Progenitor cell of endocrine pancreas (in vitro differentiated cells): ENCODE measurements around the gene DEXI. TPM values are rescaled to one million over a fixed set of nuclear protein-coding genes. Genes with fewer than 3 reads are reported as not detected.

Experiments
- DNase-seq: peaks from one replicate; pipeline ENCODE4 v3.0.0; 2021; ENCODE audit warnings: low spot score; ENCODE audit not compliant: unreplicated experiment
- H3K27ac Mint-ChIP-seq: 2 replicates; pipeline ENCODE4 v1.8.0; 2021; ENCODE audit warnings: mild to moderate bottlenecking, moderate library complexity, mixed read lengths
- H3K27me3 Mint-ChIP-seq: 2 replicates; pipeline ENCODE4 v1.8.0; 2021; ENCODE audit warnings: mixed read lengths
- H3K36me3 Mint-ChIP-seq: 2 replicates; pipeline ENCODE4 v1.8.0; 2022; ENCODE audit warnings: mixed read lengths; ENCODE audit not compliant: insufficient read depth
- H3K4me1 Mint-ChIP-seq: 2 replicates; pipeline ENCODE4 v1.8.0; 2021; ENCODE audit warnings: low read depth, mixed read lengths
- H3K4me3 Mint-ChIP-seq: 2 replicates; pipeline ENCODE4 v1.8.0; 2021; ENCODE audit warnings: low read depth, mild to moderate bottlenecking, moderate library complexity, mixed read lengths
- H3K9me3 Mint-ChIP-seq: 2 replicates; pipeline ENCODE4 v1.8.0; 2021; ENCODE audit warnings: low read depth, mixed read lengths
- total RNA-seq: library from RNA; stranded (reverse); gene quantifications from 2 replicates; pipeline ENCODE4 v1.2.1, GENCODE V29; 2021
- TF ChIP-seq, protein P1 (sequence below): fragments of 200-600 bp; sonication (generic); IDR thresholded peaks from one replicate; pipeline ENCODE4 v1.5.0; 2021; ENCODE audit warnings: antibody characterized with exemption, mild to moderate bottlenecking; ENCODE audit not compliant: unreplicated experiment

Gene DEXI
- total RNA-seq, 1 donor from 2014 or later, result 31.2 TPM

DNA sequence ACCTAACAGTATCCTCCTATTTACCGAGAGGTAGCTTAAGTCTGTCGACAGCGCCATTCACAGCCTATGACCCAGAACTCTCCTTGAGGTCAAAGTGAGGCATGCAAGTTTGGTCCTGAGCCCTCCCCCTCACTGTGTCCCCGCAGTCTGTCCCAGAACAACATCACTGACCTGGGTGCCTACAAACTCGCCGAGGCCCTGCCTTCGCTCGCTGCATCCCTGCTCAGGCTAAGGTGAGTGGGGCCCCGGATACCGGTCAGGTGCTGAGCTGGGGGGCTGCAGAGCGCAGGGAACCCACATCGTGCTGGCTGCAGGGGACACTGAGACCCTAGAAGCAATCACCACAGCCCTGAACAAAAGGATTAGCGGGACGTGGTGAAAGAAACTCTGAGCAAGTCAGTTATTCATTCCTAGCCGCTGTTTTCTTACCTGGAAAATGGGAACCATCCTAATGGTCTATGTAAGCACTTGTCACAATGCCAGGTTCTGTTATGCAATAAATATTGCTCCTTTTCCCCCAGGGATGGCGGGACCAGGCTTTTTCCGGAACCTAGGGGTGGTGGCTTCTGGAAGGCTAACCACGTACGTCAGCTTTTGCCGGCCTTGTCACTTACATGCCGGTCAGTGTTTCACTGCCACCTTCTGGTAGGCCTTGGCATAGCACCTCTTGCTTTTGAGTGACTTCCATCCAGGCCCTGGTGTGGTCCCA lies 23.8 kb downstream of the DEXI start:
- H3K9me3 Mint-ChIP-seq, result no peaks in the 10 kb centered on the region
- peaks cover 8% of the 10 kb centered on the region for H3K4me1 Mint-ChIP-seq
- peak; percentile 90 for DNase-seq
- TF ChIP-seq, protein P1, sequence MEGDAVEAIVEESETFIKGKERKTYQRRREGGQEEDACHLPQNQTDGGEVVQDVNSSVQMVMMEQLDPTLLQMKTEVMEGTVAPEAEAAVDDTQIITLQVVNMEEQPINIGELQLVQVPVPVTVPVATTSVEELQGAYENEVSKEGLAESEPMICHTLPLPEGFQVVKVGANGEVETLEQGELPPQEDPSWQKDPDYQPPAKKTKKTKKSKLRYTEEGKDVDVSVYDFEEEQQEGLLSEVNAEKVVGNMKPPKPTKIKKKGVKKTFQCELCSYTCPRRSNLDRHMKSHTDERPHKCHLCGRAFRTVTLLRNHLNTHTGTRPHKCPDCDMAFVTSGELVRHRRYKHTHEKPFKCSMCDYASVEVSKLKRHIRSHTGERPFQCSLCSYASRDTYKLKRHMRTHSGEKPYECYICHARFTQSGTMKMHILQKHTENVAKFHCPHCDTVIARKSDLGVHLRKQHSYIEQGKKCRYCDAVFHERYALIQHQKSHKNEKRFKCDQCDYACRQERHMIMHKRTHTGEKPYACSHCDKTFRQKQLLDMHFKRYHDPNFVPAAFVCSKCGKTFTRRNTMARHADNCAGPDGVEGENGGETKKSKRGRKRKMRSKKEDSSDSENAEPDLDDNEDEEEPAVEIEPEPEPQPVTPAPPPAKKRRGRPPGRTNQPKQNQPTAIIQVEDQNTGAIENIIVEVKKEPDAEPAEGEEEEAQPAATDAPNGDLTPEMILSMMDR, result peak; percentile 88
- no peak overlapping the region for H3K4me3 Mint-ChIP-seq
- H3K27me3 Mint-ChIP-seq, result peaks cover 3% of the 10 kb centered on the region
- no peak overlapping the region for H3K27ac Mint-ChIP-seq
- H3K36me3 Mint-ChIP-seq, result no peaks in the 10 kb centered on the region

DNA sequence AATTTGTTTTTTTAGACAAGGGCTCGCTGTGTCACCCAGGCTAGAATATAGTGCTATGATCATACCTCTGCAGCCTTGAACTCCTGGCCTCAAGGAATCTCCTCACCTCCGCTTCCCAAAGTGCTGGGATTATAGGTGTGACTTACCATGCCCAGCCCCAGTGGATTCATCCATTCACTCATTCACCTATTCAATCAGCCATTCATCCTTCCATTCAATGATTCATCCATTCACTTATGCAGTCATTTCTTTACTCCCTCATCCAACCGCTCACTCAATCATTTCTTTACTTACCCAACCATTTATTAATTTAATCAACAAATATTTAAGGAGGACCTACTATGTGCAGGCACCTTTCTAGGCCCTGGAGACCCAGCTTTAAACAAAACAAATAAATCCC lies 25.7 kb downstream of the DEXI start:
- Mint-ChIP-seq H3K27ac (no peak overlapping the region), H3K4me3 (no peak overlapping the region), H3K4me1 (peaks cover 8% of the 10 kb centered on the region), H3K9me3 (no peaks in the 10 kb centered on the region), H3K27me3 (peaks cover 3% of the 10 kb centered on the region), H3K36me3 (no peaks in the 10 kb centered on the region)
- no peak for DNase-seq
- TF ChIP-seq, protein P1, result no peak

GRCh38 chr16:10911267-10911666 lies 31.0 kb downstream of the DEXI start:
- DNase-seq, result no peak
- H3K27ac Mint-ChIP-seq, result no peak overlapping the region
- H3K4me3 Mint-ChIP-seq, result no peak overlapping the region
- peaks cover 5% of the 10 kb centered on the region for H3K4me1 Mint-ChIP-seq
- TF ChIP-seq, protein P1, result no peak
- peaks cover 9% of the 10 kb centered on the region for H3K27me3 Mint-ChIP-seq
- H3K9me3 Mint-ChIP-seq, result no peaks in the 10 kb centered on the region
- no peaks in the 10 kb centered on the region for H3K36me3 Mint-ChIP-seq

DNA sequence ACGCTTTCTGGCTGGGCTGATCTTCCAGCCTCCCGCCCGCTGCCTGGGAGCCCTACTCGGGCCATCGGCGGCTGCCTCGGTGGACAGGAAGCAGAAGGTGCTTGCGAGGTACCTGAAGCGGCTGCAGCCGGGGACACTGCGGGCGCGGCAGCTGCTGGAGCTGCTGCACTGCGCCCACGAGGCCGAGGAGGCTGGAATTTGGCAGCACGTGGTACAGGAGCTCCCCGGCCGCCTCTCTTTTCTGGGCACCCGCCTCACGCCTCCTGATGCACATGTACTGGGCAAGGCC lies 34.6 kb downstream of the DEXI start:
- Mint-ChIP-seq H3K27me3 (peaks cover 9% of the 10 kb centered on the region), H3K36me3 (no peaks in the 10 kb centered on the region), H3K4me3 (no peak overlapping the region), H3K4me1 (no peaks in the 10 kb centered on the region), H3K27ac (no peak overlapping the region), H3K9me3 (no peaks in the 10 kb centered on the region)
- DNase-seq, result no peak
- TF ChIP-seq, protein P1, result no peak

DNA sequence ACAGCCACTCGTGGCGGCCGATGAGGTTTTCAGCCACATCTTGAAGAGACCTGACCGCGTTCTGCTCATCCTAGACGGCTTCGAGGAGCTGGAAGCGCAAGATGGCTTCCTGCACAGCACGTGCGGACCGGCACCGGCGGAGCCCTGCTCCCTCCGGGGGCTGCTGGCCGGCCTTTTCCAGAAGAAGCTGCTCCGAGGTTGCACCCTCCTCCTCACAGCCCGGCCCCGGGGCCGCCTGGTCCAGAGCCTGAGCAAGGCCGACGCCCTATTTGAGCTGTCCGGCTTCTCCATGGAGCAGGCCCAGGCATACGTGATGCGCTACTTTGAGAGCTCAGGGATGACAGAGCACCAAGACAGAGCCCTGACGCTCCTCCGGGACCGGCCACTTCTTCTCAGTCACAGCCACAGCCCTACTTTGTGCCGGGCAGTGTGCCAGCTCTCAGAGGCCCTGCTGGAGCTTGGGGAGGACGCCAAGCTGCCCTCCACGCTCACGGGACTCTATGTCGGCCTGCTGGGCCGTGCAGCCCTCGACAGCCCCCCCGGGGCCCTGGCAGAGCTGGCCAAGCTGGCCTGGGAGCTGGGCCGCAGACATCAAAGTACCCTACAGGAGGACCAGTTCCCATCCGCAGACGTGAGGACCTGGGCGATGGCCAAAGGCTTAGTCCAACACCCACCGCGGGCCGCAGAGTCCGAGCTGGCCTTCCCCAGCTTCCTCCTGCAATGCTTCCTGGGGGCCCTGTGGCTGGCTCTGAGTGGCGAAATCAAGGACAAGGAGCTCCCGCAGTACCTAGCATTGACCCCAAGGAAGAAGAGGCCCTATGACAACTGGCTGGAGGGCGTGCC lies 35.1 kb downstream of the DEXI start:
- DNase-seq, result no peak
- Mint-ChIP-seq H3K9me3 (no peaks in the 10 kb centered on the region), H3K4me3 (no peak overlapping the region), H3K27ac (no peak overlapping the region), H3K36me3 (no peaks in the 10 kb centered on the region), H3K27me3 (peaks cover 9% of the 10 kb centered on the region), H3K4me1 (no peaks in the 10 kb centered on the region)
- TF ChIP-seq, protein P1, result no peak
